ENCODE results near the gene GSN.
A peak's percentile ranks its signal among the peaks of the same experiment; 100 is the strongest.

Gene GSN

GRCh38 chr9:121305269-121305994 is 37.5 kb downstream of the GSN start:
- DNase-seq = no peak

GRCh38 chr9:121307976-121308375 is 40.0 kb downstream of the GSN start:
- no peak for DNase-seq

- no peak for DNase-seq
Measured at GRCh38 chr9:121308765-121309164, 40.8 kb downstream of the GSN start.

GRCh38 chr9:121309171-121309570 is 41.2 kb downstream of the GSN start:
- DNase-seq = no peak

GRCh38 chr9:121309833-121310425 is 42.0 kb downstream of the GSN start:
- no peak for DNase-seq

- no peak for DNase-seq
Measured at GRCh38 chr9:121310571-121310970, 42.6 kb downstream of the GSN start.

GRCh38 chr9:121312169-121312568 is 44.2 kb downstream of the GSN start:
- no peak for DNase-seq

- no peak for DNase-seq
Measured at GRCh38 chr9:121313458-121314152, 45.6 kb downstream of the GSN start.

- DNase-seq = no peak
Measured at GRCh38 chr9:121316378-121316777, 48.4 kb downstream of the GSN start.

GRCh38 chr9:121316852-121317373 is 49.0 kb downstream of the GSN start:
- no peak for DNase-seq

GRCh38 chr9:121317737-121318630 is 50.0 kb downstream of the GSN start:
- DNase-seq = no peak

GRCh38 chr9:121318631-121319382 is 50.8 kb downstream of the GSN start:
- no peak for DNase-seq

- DNase-seq = no peak
Measured at GRCh38 chr9:121319383-121319780, 51.4 kb downstream of the GSN start.

- no peak for DNase-seq
Measured at GRCh38 chr9:121321016-121321503, 53.1 kb downstream of the GSN start.

GRCh38 chr9:121322037-121322736 is 54.2 kb downstream of the GSN start:
- peak; percentile 2 for DNase-seq

- no peak for DNase-seq
Measured at GRCh38 chr9:121322737-121323448, 54.9 kb downstream of the GSN start.

- DNase-seq = no peak
Measured at GRCh38 chr9:121323449-121324151, 55.6 kb downstream of the GSN start.

GRCh38 chr9:121324316-121324715 is 56.4 kb downstream of the GSN start:
- DNase-seq = no peak

- no peak for DNase-seq
Measured at GRCh38 chr9:121324755-121325154, 56.8 kb downstream of the GSN start.

GRCh38 chr9:121325387-121325786 is 57.4 kb downstream of the GSN start:
- DNase-seq = no peak
